ENCODE measurements around the gene ZNF460. TPM values are rescaled to one million over a fixed set of nuclear protein-coding genes. Genes with fewer than 3 reads are reported as not detected.

ZNF460 gene
- polyA plus RNA-seq, 2 of the 4 experiments (the other 2 are of a cell fraction), result 0.50 to 16.1 TPM

DNA sequence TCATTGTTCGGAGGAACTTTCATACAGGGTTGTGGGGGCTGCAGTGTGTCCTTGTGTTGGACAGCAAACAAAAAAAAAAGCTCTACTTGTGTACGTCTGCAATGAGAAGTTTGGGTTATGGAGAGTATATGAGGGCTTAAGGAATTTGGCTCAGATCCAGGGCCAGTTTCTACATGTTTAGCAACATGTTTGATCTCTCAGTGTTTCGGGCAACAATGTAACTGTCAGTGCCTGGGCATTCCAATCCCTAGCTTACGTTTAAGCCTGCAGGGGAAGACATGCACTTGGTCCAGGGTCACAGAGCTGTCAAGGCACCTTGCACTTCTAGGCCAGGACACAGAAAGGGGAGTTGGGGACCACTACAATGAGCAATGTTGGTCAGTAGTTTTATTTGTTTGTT, 53.9 kb downstream of the ZNF460 start:
- WGBS (ENCODE audit: missing lambda C conversion rate), result 80% methylated on average over 4 of the region's 4 CpGs
- Histone ChIP-seq H3K4me1 (no peaks in the 10 kb centered on the region), H3K4me2 (no peak overlapping the region), H3K9me3 (peaks cover 88% of the 10 kb centered on the region), H3K4me3 (no peak overlapping the region), H3K27ac (no peak overlapping the region)
- ChIA-PET POLR2A (no interaction called here), CTCF (interaction anchor here (1.2 kb wide), 1 partner anchor 23 kb away, joined by 3 read pairs; no protein-coding TSS in a partner anchor)
- FAIRE-seq (no peak), ATAC-seq (no peak), DNase-seq (ENCODE audit: low read depth in 1 of 2, low spot score in 1 of 2) (no peak)
- TF ChIP-seq TP53 (CRISPR knock-in tag; IDR thresholded peaks at IDR 0.05) (no peak), FOSB (CRISPR knock-in tag; IDR thresholded peaks at IDR 0.05) (no peak), CBX2 (IDR thresholded peaks at IDR 0.05; ENCODE audit: borderline replicate concordance, low read depth) (no peak), MYC (IDR thresholded peaks at IDR 0.05; ENCODE audit: borderline replicate concordance, low read length) (no peak), FOSL2 (IDR thresholded peaks at IDR 0.05) (no peak), FOSL2 (CRISPR knock-in tag; IDR thresholded peaks at IDR 0.05) (no peak), NPAS2 (CRISPR knock-in tag; IDR thresholded peaks at IDR 0.05; ENCODE audit: borderline replicate concordance) (no peak), FOXS1 (CRISPR knock-in tag; IDR thresholded peaks at IDR 0.05) (no peak), JUNB (IDR thresholded peaks at IDR 0.05) (no peak), CHD4 (IDR thresholded peaks at IDR 0.05; ENCODE audit: borderline replicate concordance) (no peak), HES2 (IDR thresholded peaks at IDR 0.05) (no peak), CBX8 (IDR thresholded peaks at IDR 0.05) (no peak), EHMT2 (IDR thresholded peaks at IDR 0.05; ENCODE audit: low read depth) (no peak), NFE2L2 (conservative IDR thresholded peaks at IDR 0.05; ENCODE audit: low read length) (no peak), ZFP36 (IDR thresholded peaks at IDR 0.05; ENCODE audit: borderline replicate concordance, partially characterized antibody) (no peak), HDAC2 (IDR thresholded peaks at IDR 0.05) (no peak), KDM5A (IDR thresholded peaks at IDR 0.05) (no peak), SMC3 (IDR thresholded peaks at IDR 0.05) (no peak)
- TF ChIP-seq, protein P1, sequence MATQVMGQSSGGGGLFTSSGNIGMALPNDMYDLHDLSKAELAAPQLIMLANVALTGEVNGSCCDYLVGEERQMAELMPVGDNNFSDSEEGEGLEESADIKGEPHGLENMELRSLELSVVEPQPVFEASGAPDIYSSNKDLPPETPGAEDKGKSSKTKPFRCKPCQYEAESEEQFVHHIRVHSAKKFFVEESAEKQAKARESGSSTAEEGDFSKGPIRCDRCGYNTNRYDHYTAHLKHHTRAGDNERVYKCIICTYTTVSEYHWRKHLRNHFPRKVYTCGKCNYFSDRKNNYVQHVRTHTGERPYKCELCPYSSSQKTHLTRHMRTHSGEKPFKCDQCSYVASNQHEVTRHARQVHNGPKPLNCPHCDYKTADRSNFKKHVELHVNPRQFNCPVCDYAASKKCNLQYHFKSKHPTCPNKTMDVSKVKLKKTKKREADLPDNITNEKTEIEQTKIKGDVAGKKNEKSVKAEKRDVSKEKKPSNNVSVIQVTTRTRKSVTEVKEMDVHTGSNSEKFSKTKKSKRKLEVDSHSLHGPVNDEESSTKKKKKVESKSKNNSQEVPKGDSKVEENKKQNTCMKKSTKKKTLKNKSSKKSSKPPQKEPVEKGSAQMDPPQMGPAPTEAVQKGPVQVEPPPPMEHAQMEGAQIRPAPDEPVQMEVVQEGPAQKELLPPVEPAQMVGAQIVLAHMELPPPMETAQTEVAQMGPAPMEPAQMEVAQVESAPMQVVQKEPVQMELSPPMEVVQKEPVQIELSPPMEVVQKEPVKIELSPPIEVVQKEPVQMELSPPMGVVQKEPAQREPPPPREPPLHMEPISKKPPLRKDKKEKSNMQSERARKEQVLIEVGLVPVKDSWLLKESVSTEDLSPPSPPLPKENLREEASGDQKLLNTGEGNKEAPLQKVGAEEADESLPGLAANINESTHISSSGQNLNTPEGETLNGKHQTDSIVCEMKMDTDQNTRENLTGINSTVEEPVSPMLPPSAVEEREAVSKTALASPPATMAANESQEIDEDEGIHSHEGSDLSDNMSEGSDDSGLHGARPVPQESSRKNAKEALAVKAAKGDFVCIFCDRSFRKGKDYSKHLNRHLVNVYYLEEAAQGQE (IDR thresholded peaks at IDR 0.05), result no peak
- TF ChIP-seq, protein P2, sequence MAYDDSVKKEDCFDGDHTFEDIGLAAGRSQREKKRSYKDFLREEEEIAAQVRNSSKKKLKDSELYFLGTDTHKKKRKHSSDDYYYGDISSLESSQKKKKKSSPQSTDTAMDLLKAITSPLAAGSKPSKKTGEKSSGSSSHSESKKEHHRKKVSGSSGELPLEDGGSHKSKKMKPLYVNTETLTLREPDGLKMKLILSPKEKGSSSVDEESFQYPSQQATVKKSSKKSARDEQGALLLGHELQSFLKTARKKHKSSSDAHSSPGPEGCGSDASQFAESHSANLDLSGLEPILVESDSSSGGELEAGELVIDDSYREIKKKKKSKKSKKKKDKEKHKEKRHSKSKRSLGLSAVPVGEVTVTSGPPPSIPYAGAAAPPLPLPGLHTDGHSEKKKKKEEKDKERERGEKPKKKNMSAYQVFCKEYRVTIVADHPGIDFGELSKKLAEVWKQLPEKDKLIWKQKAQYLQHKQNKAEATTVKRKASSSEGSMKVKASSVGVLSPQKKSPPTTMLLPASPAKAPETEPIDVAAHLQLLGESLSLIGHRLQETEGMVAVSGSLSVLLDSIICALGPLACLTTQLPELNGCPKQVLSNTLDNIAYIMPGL (CRISPR knock-in tag; IDR thresholded peaks at IDR 0.05; ENCODE audit: borderline replicate concordance), result no peak

GRCh38 chr19:57338877-57339276, 58.6 kb downstream of the ZNF460 start:
- WGBS (ENCODE audit: missing lambda C conversion rate), result 21% methylated on average over 3 of the region's 3 CpGs
- FAIRE-seq (no peak), ATAC-seq (no peak), DNase-seq (ENCODE audit: low read depth in 1 of 2, low spot score in 1 of 2) (no peak)
- ChIA-PET POLR2A (no interaction called here), CTCF (no interaction called here)
- Histone ChIP-seq H3K9me3 (peaks cover 83% of the 10 kb centered on the region), H3K4me2 (no peak overlapping the region), H3K27ac (no peak overlapping the region), H3K4me3 (no peak overlapping the region), H3K4me1 (no peaks in the 10 kb centered on the region)
- TF ChIP-seq, protein P3, sequence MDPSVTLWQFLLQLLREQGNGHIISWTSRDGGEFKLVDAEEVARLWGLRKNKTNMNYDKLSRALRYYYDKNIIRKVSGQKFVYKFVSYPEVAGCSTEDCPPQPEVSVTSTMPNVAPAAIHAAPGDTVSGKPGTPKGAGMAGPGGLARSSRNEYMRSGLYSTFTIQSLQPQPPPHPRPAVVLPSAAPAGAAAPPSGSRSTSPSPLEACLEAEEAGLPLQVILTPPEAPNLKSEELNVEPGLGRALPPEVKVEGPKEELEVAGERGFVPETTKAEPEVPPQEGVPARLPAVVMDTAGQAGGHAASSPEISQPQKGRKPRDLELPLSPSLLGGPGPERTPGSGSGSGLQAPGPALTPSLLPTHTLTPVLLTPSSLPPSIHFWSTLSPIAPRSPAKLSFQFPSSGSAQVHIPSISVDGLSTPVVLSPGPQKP (IDR thresholded peaks at IDR 0.05; ENCODE audit: low read depth, low read length), result no peak
- TF ChIP-seq, protein P4, sequence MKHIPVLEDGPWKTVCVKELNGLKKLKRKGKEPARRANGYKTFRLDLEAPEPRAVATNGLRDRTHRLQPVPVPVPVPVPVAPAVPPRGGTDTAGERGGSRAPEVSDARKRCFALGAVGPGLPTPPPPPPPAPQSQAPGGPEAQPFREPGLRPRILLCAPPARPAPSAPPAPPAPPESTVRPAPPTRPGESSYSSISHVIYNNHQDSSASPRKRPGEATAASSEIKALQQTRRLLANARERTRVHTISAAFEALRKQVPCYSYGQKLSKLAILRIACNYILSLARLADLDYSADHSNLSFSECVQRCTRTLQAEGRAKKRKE (CRISPR knock-in tag; IDR thresholded peaks at IDR 0.05; ENCODE audit: low read depth), result no peak
- TF ChIP-seq, protein P5, sequence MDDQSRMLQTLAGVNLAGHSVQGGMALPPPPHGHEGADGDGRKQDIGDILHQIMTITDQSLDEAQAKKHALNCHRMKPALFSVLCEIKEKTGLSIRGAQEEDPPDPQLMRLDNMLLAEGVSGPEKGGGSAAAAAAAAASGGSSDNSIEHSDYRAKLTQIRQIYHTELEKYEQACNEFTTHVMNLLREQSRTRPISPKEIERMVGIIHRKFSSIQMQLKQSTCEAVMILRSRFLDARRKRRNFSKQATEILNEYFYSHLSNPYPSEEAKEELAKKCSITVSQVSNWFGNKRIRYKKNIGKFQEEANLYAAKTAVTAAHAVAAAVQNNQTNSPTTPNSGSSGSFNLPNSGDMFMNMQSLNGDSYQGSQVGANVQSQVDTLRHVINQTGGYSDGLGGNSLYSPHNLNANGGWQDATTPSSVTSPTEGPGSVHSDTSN (IDR thresholded peaks at IDR 0.05), result no peak
- TF ChIP-seq SMC3 (IDR thresholded peaks at IDR 0.05), result no peak
- TF ChIP-seq RCOR1 (IDR thresholded peaks at IDR 0.05; ENCODE audit: low read depth, low read length), result no peak
- no peak for TF ChIP-seq HDAC2 (IDR thresholded peaks at IDR 0.05)
- TF ChIP-seq CEBPB (IDR thresholded peaks at IDR 0.05), result no peak
- TF ChIP-seq SREBF2 (IDR thresholded peaks at IDR 0.05), result no peak
- no peak for TF ChIP-seq HES2 (IDR thresholded peaks at IDR 0.05)
- no peak for TF ChIP-seq POLR2AphosphoS2 (conservative IDR thresholded peaks at IDR 0.05; ENCODE audit: low read length)
- TF ChIP-seq HOXB13 (CRISPR knock-in tag; IDR thresholded peaks at IDR 0.05; ENCODE audit: low read depth), result no peak
- TF ChIP-seq ESRRA (IDR thresholded peaks at IDR 0.05; ENCODE audit: borderline replicate concordance, low read length), result no peak

Measured in A549 (cell line).